CD4-positive, alpha-beta T cell treated with Interleukin-21 for 1 hour (primary cell): Measurements from ENCODE around the gene GNB2.
"Not testable (repeated sequence)": the region's sequence is repeated elsewhere in the genome, so short reads cannot be mapped to it uniquely, and the experiment has no call there.

ENCODE experiments used
- DNase-seq: peaks from one replicate; pipeline ENCODE4 v3.0.0-alpha.2; 2020

GNB2 gene

GRCh38 chr7:100665168-100665726, 8.3 kb upstream of the GNB2 start:
- no peak for DNase-seq

- no peak for DNase-seq
Observed at GRCh38 chr7:100667331-100668068, 6.0 kb upstream of the GNB2 start.

- no peak for DNase-seq
Observed at GRCh38 chr7:100668069-100668449, 5.5 kb upstream of the GNB2 start.

GRCh38 chr7:100669106-100669505, 4.4 kb upstream of the GNB2 start:
- DNase-seq = not testable (repeated sequence)

GRCh38 chr7:100670074-100670473, 3.5 kb upstream of the GNB2 start:
- DNase-seq = no peak

GRCh38 chr7:100671353-100672327, 1.9 kb upstream of the GNB2 start:
- DNase-seq = no peak

- DNase-seq = peak; percentile 61
Observed at GRCh38 chr7:100673942-100674410, 436 bp downstream of the GNB2 start.

- no peak for DNase-seq
Observed at GRCh38 chr7:100674411-100675104, 1.0 kb downstream of the GNB2 start.

GRCh38 chr7:100675105-100675451, 1.5 kb downstream of the GNB2 start:
- DNase-seq = no peak

- peak; percentile 96 for DNase-seq
Observed at GRCh38 chr7:100675581-100676350, 2.2 kb downstream of the GNB2 start.

GRCh38 chr7:100676501-100677306, 3.2 kb downstream of the GNB2 start:
- no peak for DNase-seq

GRCh38 chr7:100677308-100678267, 4.0 kb downstream of the GNB2 start:
- DNase-seq = no peak

- no peak for DNase-seq
Observed at GRCh38 chr7:100678291-100678984, 4.9 kb downstream of the GNB2 start.

- no peak for DNase-seq
Observed at GRCh38 chr7:100679129-100679926, 5.8 kb downstream of the GNB2 start.

- no peak for DNase-seq
Observed at GRCh38 chr7:100679927-100680575, 6.5 kb downstream of the GNB2 start.

- DNase-seq = no peak
Observed at GRCh38 chr7:100680576-100681271, 7.2 kb downstream of the GNB2 start.

- DNase-seq = no peak
Observed at GRCh38 chr7:100681491-100682227, 8.1 kb downstream of the GNB2 start.
